Measurements from ENCODE around the gene INPP5D.

INPP5D gene

GRCh38 chr2:233209533-233210171, 149.5 kb downstream of the INPP5D start:
- ATAC-seq (no peak), DNase-seq (no peak)

- DNase-seq = no peak
- ATAC-seq = no peak
These were observed 150.1 kb downstream of the INPP5D start for GRCh38 chr2:233210281-233210680.

- ATAC-seq (no peak), DNase-seq (no peak)
These were observed 150.9 kb downstream of the INPP5D start for GRCh38 chr2:233210843-233211547.

- no peak for ATAC-seq
- DNase-seq = no peak
These were observed 151.4 kb downstream of the INPP5D start for GRCh38 chr2:233211548-233211895.

GRCh38 chr2:233213011-233213410, 152.9 kb downstream of the INPP5D start:
- no peak for DNase-seq
- ATAC-seq = no peak

GRCh38 chr2:233213975-233214374, 153.8 kb downstream of the INPP5D start:
- ATAC-seq = no peak

GRCh38 chr2:233217892-233218377, 157.8 kb downstream of the INPP5D start:
- ATAC-seq = no peak
- DNase-seq = no peak

More at GRCh38 chr2:233213975-233214374, 153.8 kb downstream of the INPP5D start:
- no peak for DNase-seq

GRCh38 chr2:233218836-233219235, 158.7 kb downstream of the INPP5D start:
- DNase-seq (no peak), ATAC-seq (no peak)

- ATAC-seq = no peak
- DNase-seq = no peak
These were observed 159.7 kb downstream of the INPP5D start for GRCh38 chr2:233219848-233220247.

- DNase-seq = no peak
- ATAC-seq = no peak
These were observed 161.4 kb downstream of the INPP5D start for GRCh38 chr2:233221378-233222063.

GRCh38 chr2:233223059-233223894, 163.1 kb downstream of the INPP5D start:
- DNase-seq (no peak), ATAC-seq (no peak)

GRCh38 chr2:233225230-233226068, 165.3 kb downstream of the INPP5D start:
- ATAC-seq = no peak
- no peak for DNase-seq

- no peak for ATAC-seq
- DNase-seq = no peak
These were observed 166.4 kb downstream of the INPP5D start for GRCh38 chr2:233226511-233227031.

GRCh38 chr2:233227346-233227978, 167.3 kb downstream of the INPP5D start:
- ATAC-seq (no peak), DNase-seq (no peak)

- ATAC-seq (no peak), DNase-seq (no peak)
These were observed 168.2 kb downstream of the INPP5D start for GRCh38 chr2:233228376-233228775.

- peak; percentile 66 for ATAC-seq
- DNase-seq = no peak
These were observed 173.6 kb downstream of the INPP5D start for GRCh38 chr2:233233618-233234230.

- ATAC-seq (peak; percentile 69), DNase-seq (no peak)
These were observed 174.1 kb downstream of the INPP5D start for GRCh38 chr2:233234264-233234663.

GRCh38 chr2:233234996-233235395, 174.9 kb downstream of the INPP5D start:
- ATAC-seq = no peak
- DNase-seq = no peak

GRCh38 chr2:233235977-233236376, 175.8 kb downstream of the INPP5D start:
- ATAC-seq (no peak), DNase-seq (no peak)

Measured in stimulated activated naive CD8-positive, alpha-beta T cell treated with anti-CD3 and anti-CD28 coated beads, Interleukin-15, Interleukin-2, amounts not matched to agents 100 U/mL and 50 U/mL, for 24 hours (primary cell).